Measurements from ENCODE around the gene MPC2. TPM values are rescaled to one million over a fixed set of nuclear protein-coding genes. Genes with fewer than 3 reads are reported as not detected.

The MPC2 gene
- total RNA-seq, 1 experiment from 2014 or later = 124 TPM

GRCh38 chr1:167881786-167882185, 55.1 kb downstream of the MPC2 start:
- CTCF ChIA-PET = no interaction called here

GRCh38 chr1:167881069-167881468, 55.8 kb downstream of the MPC2 start:
- no peak overlapping the region for H3K27ac Mint-ChIP-seq (ENCODE audit: unreplicated experiment)
- CTCF ChIA-PET = no interaction called here
- no peaks in the 10 kb centered on the region for H3K27me3 Mint-ChIP-seq (ENCODE audit: unreplicated experiment)
- intact Hi-C loops (cut with micrococcal nuclease; ENCODE audit: unreplicated experiment) = no loop called here
- no TSS peak for BruUV-seq (replicated peaks)
- peaks cover 3% of the 10 kb centered on the region for H3K9me3 Mint-ChIP-seq (ENCODE audit: low read depth, unreplicated experiment)
- H3K36me3 Mint-ChIP-seq (ENCODE audit: insufficient read depth, unreplicated experiment) = no peaks in the 10 kb centered on the region
- H3K4me1 Mint-ChIP-seq (ENCODE audit: low read depth, unreplicated experiment) = peaks cover 7% of the 10 kb centered on the region
- no peak overlapping the region for H3K4me3 Mint-ChIP-seq (ENCODE audit: low read depth, unreplicated experiment)
- no peak for DNase-seq
- TF ChIP-seq CTCF (IDR thresholded peaks at IDR 0.05; ENCODE audit: unreplicated experiment) = no peak

More at GRCh38 chr1:167881786-167882185, 55.1 kb downstream of the MPC2 start:
- no peaks in the 10 kb centered on the region for H3K36me3 Mint-ChIP-seq (ENCODE audit: insufficient read depth, unreplicated experiment)
- BruUV-seq (replicated peaks) = no TSS peak
- H3K27me3 Mint-ChIP-seq (ENCODE audit: unreplicated experiment) = no peaks in the 10 kb centered on the region
- intact Hi-C loops (cut with micrococcal nuclease; ENCODE audit: unreplicated experiment) = no loop called here
- no peak for DNase-seq
- no peak overlapping the region for H3K4me3 Mint-ChIP-seq (ENCODE audit: low read depth, unreplicated experiment)
- peaks cover 3% of the 10 kb centered on the region for H3K9me3 Mint-ChIP-seq (ENCODE audit: low read depth, unreplicated experiment)
- H3K4me1 Mint-ChIP-seq (ENCODE audit: low read depth, unreplicated experiment) = peaks cover 7% of the 10 kb centered on the region
- H3K27ac Mint-ChIP-seq (ENCODE audit: unreplicated experiment) = no peak overlapping the region
- no peak for TF ChIP-seq CTCF (IDR thresholded peaks at IDR 0.05; ENCODE audit: unreplicated experiment)

GRCh38 chr1:167880580-167881021, 56.3 kb downstream of the MPC2 start:
- BruUV-seq (replicated peaks) = no TSS peak
- intact Hi-C loops (cut with micrococcal nuclease; ENCODE audit: unreplicated experiment) = no loop called here
- CTCF ChIA-PET = no interaction called here
- Mint-ChIP-seq H3K9me3 (ENCODE audit: low read depth, unreplicated experiment) (peaks cover 3% of the 10 kb centered on the region), H3K27me3 (ENCODE audit: unreplicated experiment) (no peaks in the 10 kb centered on the region), H3K27ac (ENCODE audit: unreplicated experiment) (no peak overlapping the region), H3K4me3 (ENCODE audit: low read depth, unreplicated experiment) (no peak overlapping the region), H3K4me1 (ENCODE audit: low read depth, unreplicated experiment) (peaks cover 7% of the 10 kb centered on the region), H3K36me3 (ENCODE audit: insufficient read depth, unreplicated experiment) (no peaks in the 10 kb centered on the region)
- DNase-seq = no peak
- TF ChIP-seq CTCF (IDR thresholded peaks at IDR 0.05; ENCODE audit: unreplicated experiment) = no peak

DNA sequence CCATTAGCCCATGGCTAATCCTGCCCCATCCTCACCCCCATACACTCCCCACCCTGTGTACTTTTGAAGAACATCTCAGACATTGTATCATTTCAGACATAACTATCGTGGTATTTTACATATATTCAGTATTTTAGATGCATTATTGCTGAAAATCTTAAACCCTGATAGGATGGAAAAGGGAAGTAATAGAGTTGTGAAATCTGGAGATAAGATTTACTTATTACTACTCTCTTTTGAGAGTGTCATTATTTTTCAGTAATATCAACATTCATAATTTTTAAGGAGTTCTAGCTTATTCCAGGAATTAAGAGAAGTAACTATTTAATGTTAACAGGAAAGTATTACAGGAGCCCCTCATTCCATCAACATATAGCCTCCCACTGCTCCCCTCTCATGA, 57.4 kb downstream of the MPC2 start:
- no peak for DNase-seq
- Mint-ChIP-seq H3K27ac (ENCODE audit: unreplicated experiment) (no peak overlapping the region), H3K9me3 (ENCODE audit: low read depth, unreplicated experiment) (no peaks in the 10 kb centered on the region), H3K4me1 (ENCODE audit: low read depth, unreplicated experiment) (peaks cover 7% of the 10 kb centered on the region), H3K27me3 (ENCODE audit: unreplicated experiment) (no peaks in the 10 kb centered on the region), H3K4me3 (ENCODE audit: low read depth, unreplicated experiment) (no peak overlapping the region), H3K36me3 (ENCODE audit: insufficient read depth, unreplicated experiment) (no peaks in the 10 kb centered on the region)
- intact Hi-C loops (cut with micrococcal nuclease; ENCODE audit: unreplicated experiment) = no loop called here
- TF ChIP-seq CTCF (IDR thresholded peaks at IDR 0.05; ENCODE audit: unreplicated experiment) = no peak
- CTCF ChIA-PET = no interaction called here
- no TSS peak for BruUV-seq (replicated peaks)
